ENCODE measurements around the gene CEP164. TPM values are rescaled to one million over a fixed set of nuclear protein-coding genes. Genes with fewer than 3 reads are reported as not detected.

CEP164 gene
- total RNA-seq, 1 donor from 2014 or later: 36.1 TPM

DNA sequence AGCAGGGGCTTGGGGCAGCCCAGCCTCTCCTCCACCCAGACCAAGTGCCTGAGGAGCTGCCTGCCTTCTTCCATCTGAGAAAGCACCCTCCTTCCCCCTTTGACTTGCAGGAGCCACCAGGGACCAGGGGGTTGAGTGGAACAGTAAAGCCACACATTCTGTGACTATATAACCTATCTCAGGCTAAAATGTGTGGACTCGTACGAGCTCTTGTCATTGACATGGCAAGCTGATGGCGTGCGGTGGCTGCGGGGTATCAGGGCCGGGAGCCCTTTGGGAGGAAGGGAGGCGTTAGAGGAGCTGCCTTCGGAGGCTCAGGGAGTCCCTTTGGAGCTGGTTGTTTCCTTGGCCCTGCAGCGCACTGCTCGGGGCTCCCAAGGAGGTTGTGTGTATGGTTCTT lies 84.5 kb downstream of the CEP164 start:
- Histone ChIP-seq H3K9ac (ENCODE audit: low read length) (no peak overlapping the region), H2AFZ (ENCODE audit: low read depth, low read length) (no peak overlapping the region), H3K4me2 (ENCODE audit: low read length) (no peak overlapping the region), H3K4me3 (ENCODE audit: insufficient read depth, low read depth, low read length) (no peak overlapping the region), H4K20me1 (ENCODE audit: insufficient read depth, low read length) (no peaks in the 10 kb centered on the region), H3K27ac (ENCODE audit: low read depth, low read length) (no peak overlapping the region), H3K4me1 (ENCODE audit: insufficient read depth, low read length) (no peaks in the 10 kb centered on the region), H3K9me3 (ENCODE audit: insufficient read depth, low read depth, low read length) (no peaks in the 10 kb centered on the region), H3K27me3 (ENCODE audit: insufficient read depth, low read length) (no peaks in the 10 kb centered on the region), H3K36me3 (ENCODE audit: insufficient read depth, low read length) (peaks cover 5% of the 10 kb centered on the region), H3K79me2 (ENCODE audit: insufficient read depth, low read length) (no peaks in the 10 kb centered on the region)
- DNase-seq (ENCODE audit: low read depth): no peak
- no peak for TF ChIP-seq EZH2 (IDR thresholded peaks at IDR 0.05; ENCODE audit: insufficient read depth, low read length)
- Mint-ChIP-seq H3K9me3 (ENCODE audit: unreplicated experiment) (no peaks in the 10 kb centered on the region), H3K27me3 (ENCODE audit: low read depth, unreplicated experiment) (peaks cover 3% of the 10 kb centered on the region), H3K4me3 (ENCODE audit: unreplicated experiment) (no peak overlapping the region), H3K27ac (ENCODE audit: unreplicated experiment) (no peak overlapping the region), H3K4me1 (ENCODE audit: low read depth, unreplicated experiment) (no peaks in the 10 kb centered on the region), H3K36me3 (ENCODE audit: low read depth, unreplicated experiment) (peaks cover 44% of the 10 kb centered on the region)
- no peak for FAIRE-seq

DNA sequence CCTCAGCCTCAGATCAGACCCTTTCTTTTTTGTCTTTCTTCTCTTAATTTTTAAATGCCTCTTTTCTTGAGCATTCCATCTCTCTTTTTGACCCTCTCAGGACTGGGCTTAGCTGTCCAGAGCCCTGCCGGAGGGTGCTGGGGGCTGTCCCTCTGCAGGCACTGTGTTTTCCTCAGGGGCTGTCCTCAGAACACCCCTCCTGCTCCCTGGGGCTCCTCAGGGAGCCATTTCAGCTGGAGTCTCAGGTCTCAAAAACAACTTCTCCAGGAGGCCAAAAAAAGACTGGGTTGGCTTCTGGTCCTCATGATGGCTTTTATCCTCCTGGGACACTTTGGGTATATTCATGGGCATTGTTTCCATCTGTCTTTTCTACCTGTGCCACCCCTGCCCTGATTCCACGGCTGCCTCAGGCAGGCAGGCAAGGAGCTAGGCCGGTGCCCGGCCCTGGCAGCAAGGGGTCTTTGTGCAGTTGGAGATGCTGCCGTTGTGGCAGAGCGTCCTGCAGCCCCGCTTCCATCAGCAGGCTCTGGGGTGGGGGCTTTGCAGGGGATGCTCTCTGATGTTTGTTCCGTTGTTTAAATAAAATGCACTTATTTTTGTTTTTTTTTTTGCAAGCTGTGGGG lies 85.1 kb downstream of the CEP164 start:
- Histone ChIP-seq H3K9ac (ENCODE audit: low read length) (no peak overlapping the region), H3K4me1 (ENCODE audit: insufficient read depth, low read length) (no peaks in the 10 kb centered on the region), H2AFZ (ENCODE audit: low read depth, low read length) (no peak overlapping the region), H3K27ac (ENCODE audit: low read depth, low read length) (no peak overlapping the region), H3K4me2 (ENCODE audit: low read length) (no peak overlapping the region), H3K36me3 (ENCODE audit: insufficient read depth, low read length) (peaks cover 5% of the 10 kb centered on the region), H3K27me3 (ENCODE audit: insufficient read depth, low read length) (no peaks in the 10 kb centered on the region), H3K79me2 (ENCODE audit: insufficient read depth, low read length) (no peaks in the 10 kb centered on the region), H4K20me1 (ENCODE audit: insufficient read depth, low read length) (no peaks in the 10 kb centered on the region), H3K9me3 (ENCODE audit: insufficient read depth, low read depth, low read length) (no peaks in the 10 kb centered on the region), H3K4me3 (ENCODE audit: insufficient read depth, low read depth, low read length) (no peak overlapping the region)
- no peak overlapping the region for H3K27ac Mint-ChIP-seq (ENCODE audit: unreplicated experiment)
- H3K4me1 Mint-ChIP-seq (ENCODE audit: low read depth, unreplicated experiment): no peaks in the 10 kb centered on the region
- TF ChIP-seq, protein P1, sequence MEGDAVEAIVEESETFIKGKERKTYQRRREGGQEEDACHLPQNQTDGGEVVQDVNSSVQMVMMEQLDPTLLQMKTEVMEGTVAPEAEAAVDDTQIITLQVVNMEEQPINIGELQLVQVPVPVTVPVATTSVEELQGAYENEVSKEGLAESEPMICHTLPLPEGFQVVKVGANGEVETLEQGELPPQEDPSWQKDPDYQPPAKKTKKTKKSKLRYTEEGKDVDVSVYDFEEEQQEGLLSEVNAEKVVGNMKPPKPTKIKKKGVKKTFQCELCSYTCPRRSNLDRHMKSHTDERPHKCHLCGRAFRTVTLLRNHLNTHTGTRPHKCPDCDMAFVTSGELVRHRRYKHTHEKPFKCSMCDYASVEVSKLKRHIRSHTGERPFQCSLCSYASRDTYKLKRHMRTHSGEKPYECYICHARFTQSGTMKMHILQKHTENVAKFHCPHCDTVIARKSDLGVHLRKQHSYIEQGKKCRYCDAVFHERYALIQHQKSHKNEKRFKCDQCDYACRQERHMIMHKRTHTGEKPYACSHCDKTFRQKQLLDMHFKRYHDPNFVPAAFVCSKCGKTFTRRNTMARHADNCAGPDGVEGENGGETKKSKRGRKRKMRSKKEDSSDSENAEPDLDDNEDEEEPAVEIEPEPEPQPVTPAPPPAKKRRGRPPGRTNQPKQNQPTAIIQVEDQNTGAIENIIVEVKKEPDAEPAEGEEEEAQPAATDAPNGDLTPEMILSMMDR (IDR thresholded peaks at IDR 0.05; ENCODE audit: insufficient read depth, low read depth, low read length): no peak
- no peak for TF ChIP-seq EZH2 (IDR thresholded peaks at IDR 0.05; ENCODE audit: insufficient read depth, low read length)
- peaks cover 8% of the 10 kb centered on the region for H3K27me3 Mint-ChIP-seq (ENCODE audit: low read depth, unreplicated experiment)
- no peak for FAIRE-seq
- H3K4me3 Mint-ChIP-seq (ENCODE audit: unreplicated experiment): no peak overlapping the region
- no peaks in the 10 kb centered on the region for H3K9me3 Mint-ChIP-seq (ENCODE audit: unreplicated experiment)
- H3K36me3 Mint-ChIP-seq (ENCODE audit: low read depth, unreplicated experiment): peaks cover 40% of the 10 kb centered on the region
- no peak for DNase-seq (ENCODE audit: low read depth)

DNA sequence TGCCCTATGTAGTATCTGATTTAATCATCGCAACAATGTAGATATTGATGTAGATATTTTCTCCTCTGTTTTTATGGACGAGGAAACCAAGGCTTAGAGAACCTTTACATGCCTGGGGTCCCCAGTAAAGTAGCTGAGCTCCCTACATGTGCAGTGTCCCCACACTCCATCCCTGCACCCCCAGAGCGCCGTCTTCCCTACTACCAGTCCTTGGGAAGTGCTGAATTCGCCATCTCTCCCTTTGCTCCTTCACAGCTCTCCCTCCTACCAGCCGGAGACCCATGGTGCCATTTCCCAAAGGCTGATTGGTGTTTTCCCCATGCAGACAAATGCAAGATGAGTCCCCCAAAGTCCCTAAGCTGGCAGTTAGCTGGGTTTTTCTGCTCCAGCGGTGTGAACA lies 86.0 kb downstream of the CEP164 start:
- Histone ChIP-seq H4K20me1 (ENCODE audit: insufficient read depth, low read length) (no peaks in the 10 kb centered on the region), H3K27ac (ENCODE audit: low read depth, low read length) (no peak overlapping the region), H3K27me3 (ENCODE audit: insufficient read depth, low read length) (no peaks in the 10 kb centered on the region), H3K4me3 (ENCODE audit: insufficient read depth, low read depth, low read length) (no peak overlapping the region), H3K4me2 (ENCODE audit: low read length) (no peak overlapping the region), H3K9me3 (ENCODE audit: insufficient read depth, low read depth, low read length) (no peaks in the 10 kb centered on the region), H3K36me3 (ENCODE audit: insufficient read depth, low read length) (peaks cover 5% of the 10 kb centered on the region), H3K9ac (ENCODE audit: low read length) (no peak overlapping the region), H3K4me1 (ENCODE audit: insufficient read depth, low read length) (no peaks in the 10 kb centered on the region), H2AFZ (ENCODE audit: low read depth, low read length) (no peak overlapping the region), H3K79me2 (ENCODE audit: insufficient read depth, low read length) (no peaks in the 10 kb centered on the region)
- no peaks in the 10 kb centered on the region for H3K4me1 Mint-ChIP-seq (ENCODE audit: low read depth, unreplicated experiment)
- no peak overlapping the region for H3K4me3 Mint-ChIP-seq (ENCODE audit: unreplicated experiment)
- DNase-seq (ENCODE audit: low read depth): no peak
- FAIRE-seq: no peak
- no peak overlapping the region for H3K27ac Mint-ChIP-seq (ENCODE audit: unreplicated experiment)
- no peak for TF ChIP-seq EZH2 (IDR thresholded peaks at IDR 0.05; ENCODE audit: insufficient read depth, low read length)
- TF ChIP-seq, protein P1 (IDR thresholded peaks at IDR 0.05; ENCODE audit: insufficient read depth, low read depth, low read length): no peak
- H3K9me3 Mint-ChIP-seq (ENCODE audit: unreplicated experiment): no peaks in the 10 kb centered on the region
- H3K27me3 Mint-ChIP-seq (ENCODE audit: low read depth, unreplicated experiment): peaks cover 10% of the 10 kb centered on the region
- peaks cover 32% of the 10 kb centered on the region for H3K36me3 Mint-ChIP-seq (ENCODE audit: low read depth, unreplicated experiment)

Data from astrocyte (in vitro differentiated cells and primary cell).